Measurements from ENCODE around the gene PRDM2. TPM values are rescaled to one million over a fixed set of nuclear protein-coding genes. Genes with fewer than 3 reads are reported as not detected.

PRDM2 gene
- total and polyA plus RNA-seq, 2 of the 13 experiments (the other 11 are each of a cell fraction or from before 2014, with no cell fraction given), result 4.0 to 6.5 TPM

GRCh38 chr1:13681921-13682320, 18.1 kb upstream of the PRDM2 start:
- Histone ChIP-seq H3K79me2 (ENCODE audit: insufficient read depth, low read length) (no peaks in the 10 kb centered on the region), H4K20me1 (ENCODE audit: insufficient read depth, low read length) (no peaks in the 10 kb centered on the region), H3K9me3 (ENCODE audit: low read length) (peaks cover 12% of the 10 kb centered on the region; the same call in 1 of the 2 replicates), H3K4me1 (ENCODE audit: insufficient read depth, low read length) (no peaks in the 10 kb centered on the region), H3K4me2 (ENCODE audit: low read depth, low read length) (no peak overlapping the region), H3K36me3 (replicated peaks in 1 of 2; ENCODE audit: control insufficient read depth in 1 of 2, insufficient read depth in 2 of 2, low read length in 2 of 2) (no peaks in the 10 kb centered on the region), H3K27me3 (ENCODE audit: control insufficient read depth in 1 of 2, insufficient read depth in 2 of 2, low read length in 2 of 2) (no peaks in the 10 kb centered on the region; a peak in 1 of 5 replicates), H3K4me3 (replicated peaks in 1 of 3; ENCODE audit: insufficient read depth in 1 of 3, low read depth in 2 of 3, low read length in 3 of 3) (no peak overlapping the region), H3K27ac (ENCODE audit: extremely low read length, insufficient read depth, low read length) (no peak overlapping the region), H3K9ac (ENCODE audit: insufficient read depth, low read depth, low read length) (no peak overlapping the region), H2AFZ (ENCODE audit: low read length) (no peak overlapping the region)
- POLR2A ChIA-PET, result no interaction called here
- CTCF ChIA-PET (ENCODE audit: low intra/inter-chr PET ratio, low total read pairs), result no interaction called here
- in situ Hi-C loops (cut with HindIII; ENCODE audit: extremely low pct_ligation_motif_present, low pct_unique_long_range_greater_than_20kb) (no loop called here), intact Hi-C loops (cut with micrococcal nuclease; ENCODE audit: unreplicated experiment) (no loop called here)
- DNase-seq (ENCODE audit: low spot score) (no peak), FAIRE-seq (no peak), ATAC-seq (no peak)
- TF ChIP-seq NFYB (CRISPR knock-in tag; IDR thresholded peaks at IDR 0.05) (no peak), PCBP1 (IDR thresholded peaks at IDR 0.05; ENCODE audit: borderline replicate concordance, low read depth, low read length) (no peak), ZNF441 (CRISPR knock-in tag; IDR thresholded peaks at IDR 0.05; ENCODE audit: borderline replicate concordance) (no peak), CBX5 (CRISPR knock-in tag; IDR thresholded peaks at IDR 0.05; ENCODE audit: borderline replicate concordance) (no peak), ZNF672 (CRISPR knock-in tag; IDR thresholded peaks at IDR 0.05) (no peak), ZNF761 (CRISPR knock-in tag; conservative IDR thresholded peaks at IDR 0.05) (no peak), ZNF605 (CRISPR knock-in tag; IDR thresholded peaks at IDR 0.05) (no peak), MAFG (CRISPR knock-in tag; IDR thresholded peaks at IDR 0.05) (no peak), DDIT3 (CRISPR knock-in tag; IDR thresholded peaks at IDR 0.05) (no peak), MLLT10 (CRISPR knock-in tag; IDR thresholded peaks at IDR 0.05) (no peak), ZNF720 (CRISPR knock-in tag; IDR thresholded peaks at IDR 0.05) (no peak), ZNF34 (CRISPR knock-in tag; IDR thresholded peaks at IDR 0.05; ENCODE audit: borderline replicate concordance) (no peak), ZNF781 (CRISPR knock-in tag; IDR thresholded peaks at IDR 0.05; ENCODE audit: borderline replicate concordance, not compliant biosample characterization) (no peak), KDM5B (CRISPR knock-in tag; IDR thresholded peaks at IDR 0.05; ENCODE audit: borderline replicate concordance) (no peak), ZNF574 (CRISPR knock-in tag; IDR thresholded peaks at IDR 0.05) (no peak), ZBTB2 (CRISPR knock-in tag; IDR thresholded peaks at IDR 0.05; ENCODE audit: low read depth) (no peak), ZBTB7A (CRISPR knock-in tag; IDR thresholded peaks at IDR 0.05) (no peak)
- BruUV-seq (replicated peaks), result no TSS peak
- WGBS (ENCODE audit: low lambda C conversion rate), result 0% methylated on average over 1 of the region's 1 CpG

Measured in HepG2 (cell line).